ENCODE data around the gene FXYD7. TPM values are rescaled to one million over a fixed set of nuclear protein-coding genes. Genes with fewer than 3 reads are reported as not detected.
A peak's percentile ranks its signal among the peaks of the same experiment; 100 is the strongest.

Gene FXYD7
- total and polyA plus RNA-seq, 2 of the 4 experiments (the other 2 are of a cell fraction): 0.31 TPM; not detected in 1

DNA sequence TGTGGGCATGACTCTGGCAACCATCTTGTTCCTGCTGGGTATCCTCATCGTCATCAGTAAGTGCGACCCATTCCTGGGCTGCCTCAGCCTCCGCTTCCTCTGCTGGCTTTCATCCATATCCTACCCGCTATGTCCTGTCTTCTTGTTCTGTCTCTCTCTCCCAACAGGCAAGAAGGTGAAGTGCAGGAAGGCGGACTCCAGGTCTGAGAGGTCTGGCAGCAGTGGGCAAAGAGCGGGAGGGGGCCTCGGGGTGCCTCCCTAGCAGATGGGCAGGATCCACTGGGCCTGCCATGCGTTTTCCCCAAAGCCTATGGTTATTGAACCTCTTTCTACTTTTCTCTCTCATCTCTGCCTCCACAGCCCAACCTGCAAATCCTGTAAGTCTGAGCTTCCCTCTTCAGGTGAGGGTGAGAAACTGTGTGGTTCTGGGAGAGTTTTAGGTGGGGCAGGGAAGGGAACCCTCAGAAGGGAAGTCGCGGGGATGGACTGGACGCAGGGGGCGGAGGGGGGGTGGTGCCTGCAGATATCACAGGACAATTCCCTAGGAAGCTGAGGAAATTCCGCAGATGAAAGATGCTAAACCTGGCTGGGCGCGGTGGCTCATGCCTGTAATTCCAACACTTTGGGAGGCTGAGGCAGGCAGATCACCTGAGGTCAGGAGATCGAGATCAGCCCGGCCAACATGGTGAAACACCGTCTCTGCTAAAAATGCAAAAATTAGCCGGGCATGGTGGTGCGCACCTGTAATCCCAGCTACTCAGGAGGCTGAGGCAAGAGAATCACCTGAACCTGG lies 8.4 kb downstream of the FXYD7 start:
- no peak overlapping the region for H3K4ac ChIP-seq (ENCODE audit: low read depth, low read length)
- H2AK5ac ChIP-seq (ENCODE audit: low read depth, low read length): no peak overlapping the region; the same call in 1 of the 2 replicates
- WGBS, 2 experiments (ENCODE audit: extremely low coverage in 2 of 2, insufficient read length in 1 of 2): 88% methylated on average over 6 of the region's 20 CpGs; no CpG with 5 or more reads in 1 of the 2 experiments
- no peak overlapping the region for H3K4me3 ChIP-seq (ENCODE audit: insufficient read depth, low read depth, low read length)
- no peaks in the 10 kb centered on the region for H3K27me3 ChIP-seq (ENCODE audit: control insufficient read depth, insufficient read depth, low read length)
- peaks cover 8 to 25% of the 10 kb centered on the region in 2 experiments; a peak in 2 of 4 replicates for H3K79me1 ChIP-seq (ENCODE audit: low read depth in 1 of 2, low read length in 2 of 2)
- no peak overlapping the region for H3K4me2 ChIP-seq (ENCODE audit: low read depth, low read length)
- H4K8ac ChIP-seq (ENCODE audit: low read depth in 2 of 2, low read length in 2 of 2): no peak overlapping the region
- dilution Hi-C loops (cut with HindIII; ENCODE audit: low sequenced_read_pairs, unreplicated experiment): no loop called here
- ATAC-seq (ENCODE audit: low read depth) (no peak), DNase-seq (no peak)
- no peak overlapping the region for H3K18ac ChIP-seq (ENCODE audit: low read depth, low read length)
- H2AFZ ChIP-seq (replicated peaks; ENCODE audit: low read length, poor library complexity): peak overlapping the region; percentile 7
- no peak overlapping the region for H2BK15ac ChIP-seq (ENCODE audit: low read depth, low read length)
- in situ Hi-C loops (cut with MboI; ENCODE audit: low sequenced_read_pairs): no loop called here
- no peaks in the 10 kb centered on the region for H3K36me3 ChIP-seq (ENCODE audit: control insufficient read depth, insufficient read depth, low read length)
- H3K9ac ChIP-seq (ENCODE audit: low read depth, low read length): no peak overlapping the region
- H4K5ac ChIP-seq (ENCODE audit: low read depth, low read length): no peak overlapping the region
- 0 out of 2 replicates have a peak, but pooled peaks cover 1% of the 10 kb centered on the region for H4K20me1 ChIP-seq (ENCODE audit: insufficient read depth, low read length)
- H3K9me1 ChIP-seq (ENCODE audit: insufficient read depth, low read length): peaks cover 9% of the 10 kb centered on the region; the same call in 1 of the 2 replicates
- no peak overlapping the region for H3K14ac ChIP-seq (replicated peaks; ENCODE audit: low read depth, low read length)
- H3K9me3 ChIP-seq (ENCODE audit: control insufficient read depth, insufficient read depth, low read length): no peaks in the 10 kb centered on the region
- no peak overlapping the region for H3K56ac ChIP-seq (ENCODE audit: extremely low read depth, insufficient read depth, low read length)
- no peak overlapping the region for H2BK5ac ChIP-seq (ENCODE audit: low read depth, low read length, poor library complexity, severe bottlenecking)
- TF ChIP-seq RCOR1 (IDR thresholded peaks at IDR 0.05; ENCODE audit: insufficient replicate concordance, low read length) (no peak), BHLHE40 (IDR thresholded peaks at IDR 0.05; ENCODE audit: low read depth, low read length) (no peak), RAD21 (IDR thresholded peaks at IDR 0.05; ENCODE audit: low read length) (no peak), MAFK (IDR thresholded peaks at IDR 0.05; ENCODE audit: low read depth, low read length) (no peak), POLR2A (IDR thresholded peaks at IDR 0.05; ENCODE audit: low read depth, low read length) (no peak), CHD1 (IDR thresholded peaks at IDR 0.05; ENCODE audit: low read depth, low read length) (no peak), MAZ (IDR thresholded peaks at IDR 0.05; ENCODE audit: borderline replicate concordance, low read depth, low read length) (no peak)
- TF ChIP-seq, protein P1, sequence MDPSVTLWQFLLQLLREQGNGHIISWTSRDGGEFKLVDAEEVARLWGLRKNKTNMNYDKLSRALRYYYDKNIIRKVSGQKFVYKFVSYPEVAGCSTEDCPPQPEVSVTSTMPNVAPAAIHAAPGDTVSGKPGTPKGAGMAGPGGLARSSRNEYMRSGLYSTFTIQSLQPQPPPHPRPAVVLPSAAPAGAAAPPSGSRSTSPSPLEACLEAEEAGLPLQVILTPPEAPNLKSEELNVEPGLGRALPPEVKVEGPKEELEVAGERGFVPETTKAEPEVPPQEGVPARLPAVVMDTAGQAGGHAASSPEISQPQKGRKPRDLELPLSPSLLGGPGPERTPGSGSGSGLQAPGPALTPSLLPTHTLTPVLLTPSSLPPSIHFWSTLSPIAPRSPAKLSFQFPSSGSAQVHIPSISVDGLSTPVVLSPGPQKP (IDR thresholded peaks at IDR 0.05; ENCODE audit: borderline replicate concordance, low read depth, low read length): no peak
- TF ChIP-seq, protein P2, sequence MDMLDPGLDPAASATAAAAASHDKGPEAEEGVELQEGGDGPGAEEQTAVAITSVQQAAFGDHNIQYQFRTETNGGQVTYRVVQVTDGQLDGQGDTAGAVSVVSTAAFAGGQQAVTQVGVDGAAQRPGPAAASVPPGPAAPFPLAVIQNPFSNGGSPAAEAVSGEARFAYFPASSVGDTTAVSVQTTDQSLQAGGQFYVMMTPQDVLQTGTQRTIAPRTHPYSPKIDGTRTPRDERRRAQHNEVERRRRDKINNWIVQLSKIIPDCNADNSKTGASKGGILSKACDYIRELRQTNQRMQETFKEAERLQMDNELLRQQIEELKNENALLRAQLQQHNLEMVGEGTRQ (IDR thresholded peaks at IDR 0.05; ENCODE audit: low read depth, low read length): no peak
- TF ChIP-seq, protein P3, sequence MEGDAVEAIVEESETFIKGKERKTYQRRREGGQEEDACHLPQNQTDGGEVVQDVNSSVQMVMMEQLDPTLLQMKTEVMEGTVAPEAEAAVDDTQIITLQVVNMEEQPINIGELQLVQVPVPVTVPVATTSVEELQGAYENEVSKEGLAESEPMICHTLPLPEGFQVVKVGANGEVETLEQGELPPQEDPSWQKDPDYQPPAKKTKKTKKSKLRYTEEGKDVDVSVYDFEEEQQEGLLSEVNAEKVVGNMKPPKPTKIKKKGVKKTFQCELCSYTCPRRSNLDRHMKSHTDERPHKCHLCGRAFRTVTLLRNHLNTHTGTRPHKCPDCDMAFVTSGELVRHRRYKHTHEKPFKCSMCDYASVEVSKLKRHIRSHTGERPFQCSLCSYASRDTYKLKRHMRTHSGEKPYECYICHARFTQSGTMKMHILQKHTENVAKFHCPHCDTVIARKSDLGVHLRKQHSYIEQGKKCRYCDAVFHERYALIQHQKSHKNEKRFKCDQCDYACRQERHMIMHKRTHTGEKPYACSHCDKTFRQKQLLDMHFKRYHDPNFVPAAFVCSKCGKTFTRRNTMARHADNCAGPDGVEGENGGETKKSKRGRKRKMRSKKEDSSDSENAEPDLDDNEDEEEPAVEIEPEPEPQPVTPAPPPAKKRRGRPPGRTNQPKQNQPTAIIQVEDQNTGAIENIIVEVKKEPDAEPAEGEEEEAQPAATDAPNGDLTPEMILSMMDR (conservative IDR thresholded peaks at IDR 0.05; ENCODE audit: low read depth, low read length): no peak
- CTCF ChIA-PET: no interaction called here
- intact Hi-C loops (cut with micrococcal nuclease): no loop called here
- no TSS peak for BruUV-seq (replicated peaks)
- H3K27ac ChIP-seq (ENCODE audit: insufficient read depth, low read length): no peak overlapping the region
- H2BK120ac ChIP-seq (ENCODE audit: low read depth, low read length): no peak overlapping the region
- H2AK9ac ChIP-seq (replicated peaks; ENCODE audit: low read depth, low read length, poor library complexity): no peak overlapping the region
- H3K23ac ChIP-seq (ENCODE audit: low read depth, low read length): no peak overlapping the region
- no peak overlapping the region for H2BK20ac ChIP-seq (ENCODE audit: low read depth, low read length)
- peaks cover 9% of the 10 kb centered on the region for H3K4me1 ChIP-seq (ENCODE audit: control insufficient read depth, insufficient read depth, low read length)
- H4K91ac ChIP-seq (ENCODE audit: insufficient read depth, low read depth, low read length): no peak overlapping the region
- POLR2A ChIA-PET (ENCODE audit: unreplicated experiment): no interaction called here
